Endothelial cell of umbilical vein (primary cell): ENCODE measurements around the gene SLC2A6. TPM values are rescaled to one million over a fixed set of nuclear protein-coding genes. Genes with fewer than 3 reads are reported as not detected.

ENCODE experiments used
- BruUV-seq: library from RNA; stranded (reverse); fragments of 400-500 nt; replicated peaks from 2 replicates; lab custom pipeline; 2021; lab: Mats Ljungman, UMichigan
- CTCF ChIA-PET: fragments of 300-600, 350-600 bp; sonication (Branson Sonifier 250); formaldehyde crosslinking; loops from one replicate; lab custom pipeline; 2021; ENCODE audit warnings: antibody characterized with exemption, inconsistent platforms; lab: Charles Lee
- POLR2A ChIA-PET: fragments of 300-600, 350-600 bp; sonication (Branson Sonifier 250); formaldehyde crosslinking; loops from one replicate; lab custom pipeline; 2021; ENCODE audit warnings: antibody characterized with exemption, inconsistent platforms; lab: Charles Lee
- DNase-seq: peaks from one replicate; pipeline ENCODE4 v3.0.0-alpha.2; 2011; ENCODE audit warnings: low read depth, low spot score
- FAIRE-seq: peaks from 2 replicates; lab custom pipeline; 2011; peaks lifted over from hg19 to GRCh38; lab: Jason Lieb, UNC
- H2AFZ ChIP-seq: 2 replicates; pipeline ENCODE4 v1.6.0; 2012; ENCODE audit warnings: low read depth, low read length, control low read depth, inconsistent platforms
- H3K27ac ChIP-seq: 2 replicates; pipeline ENCODE4 v1.5.1; 2011; ENCODE audit warnings: low read depth, mild to moderate bottlenecking, control low read depth, low read length, moderate library complexity; ENCODE audit not compliant: insufficient read depth
- H3K27me3 ChIP-seq, 2 experiments: 2 replicates each; pipeline versions ENCODE4 v1.6.0 to v1.6.1; 2011; ENCODE audit warnings: low read length in 2 of 2, mixed read lengths in 1 of 2; ENCODE audit not compliant: control insufficient read depth in 2 of 2, insufficient read depth in 2 of 2
- H3K36me3 ChIP-seq, 2 experiments: 2 replicates in 1 of 2; 3 replicates in 1 of 2; pipeline ENCODE4 v1.5.1; 2011; ENCODE audit warnings: low read length in 2 of 2, mild to moderate bottlenecking in 1 of 2, moderate library complexity in 1 of 2; ENCODE audit not compliant: control insufficient read depth in 2 of 2, insufficient read depth in 2 of 2; ENCODE audit errors: extremely low read depth in 1 of 2
- H3K4me1 ChIP-seq: 3 replicates; pipeline ENCODE4 v1.5.1; 2011; ENCODE audit warnings: mild to moderate bottlenecking, low read length; ENCODE audit not compliant: control insufficient read depth, insufficient read depth; ENCODE audit errors: extremely low read depth
- H3K4me2 ChIP-seq: 2 replicates; pipeline ENCODE4 v1.6.1; 2011; ENCODE audit warnings: low read length, control low read depth, mixed read lengths; ENCODE audit not compliant: insufficient read depth
- H3K4me3 ChIP-seq, 3 experiments: fragments of 200-600 bp in 1 of 3; sonication (generic), shearing (Covaris generic) in 1 of 3; replicated peaks in 1 of 3; 2 replicates each; pipeline ENCODE4 v1.5.1; 2011 to 2016; ENCODE audit warnings: control low read depth in 3 of 3, low read length in 3 of 3, mild to moderate bottlenecking in 2 of 3, inconsistent platforms in 1 of 3, low read depth in 1 of 3, moderate library complexity in 1 of 3; ENCODE audit not compliant: insufficient read depth in 1 of 3
- H3K79me2 ChIP-seq: 2 replicates; pipeline ENCODE4 v1.6.0; 2012; ENCODE audit warnings: low read length, inconsistent platforms; ENCODE audit not compliant: control insufficient read depth, insufficient read depth
- H3K9ac ChIP-seq: replicated peaks from 2 replicates; pipeline ENCODE3; 2011; ENCODE audit warnings: low read length, control low read depth; ENCODE audit not compliant: insufficient read depth; ENCODE audit errors: extremely low read depth
- H3K9me1 ChIP-seq: replicated peaks from 3 replicates; pipeline ENCODE4 v1.6.0; 2011; ENCODE audit warnings: mild to moderate bottlenecking, low read length; ENCODE audit not compliant: control insufficient read depth, insufficient read depth; ENCODE audit errors: extremely low read depth
- H3K9me3 ChIP-seq: replicated peaks from 2 replicates; pipeline ENCODE4 v1.5.1; 2012; ENCODE audit warnings: low read length, inconsistent platforms; ENCODE audit not compliant: control insufficient read depth, insufficient read depth
- H4K20me1 ChIP-seq: replicated peaks from 2 replicates; pipeline ENCODE3; 2011; ENCODE audit warnings: mild to moderate bottlenecking, low read length; ENCODE audit not compliant: control insufficient read depth, insufficient read depth; ENCODE audit errors: extremely low read depth
- FOS ChIP-seq: IDR thresholded peaks from 2 replicates; pipeline ENCODE4 v1.6.1; 2011; ENCODE audit warnings: mild to moderate bottlenecking, low read length, moderate library complexity, borderline replicate concordance; ENCODE audit not compliant: insufficient read depth
- dilution Hi-C: fragments of 300-500 bp; cut with MboI; formaldehyde crosslinking; loops from one replicate; pipeline ENCODE4 v1.15.0; 2019; ENCODE audit warnings: low sequenced_read_pairs; ENCODE audit not compliant: extremely low pct_ligation_motif_present
- intact Hi-C: fragments of 100-400 bp; cut with micrococcal nuclease; formaldehyde crosslinking; loops from one replicate; pipeline ENCODE4 v1.10.0; 2022
- polyA plus RNA-seq, 4 experiments: library from polyadenylated mRNA; depleted of rRNA in 3 of 4; stranded (reverse) in 3 of 4; unstranded in 1 of 4; fragments of >200 nt; gene quantifications; 2 replicates each; pipeline versions ENCODE4 v1.2.1 to v1.2.3, GENCODE V29; 2011 to 2012; ENCODE audit warnings: missing spikeins in 1 of 4
- total RNA-seq: library from RNA; stranded (reverse); gene quantifications from 2 replicates; pipeline ENCODE4 v1.2.3, GENCODE V29; 2021
- TF ChIP-seq, protein P1 (sequence below), 2 donors: IDR thresholded peaks; 1 replicate in 1 of 2; 2 replicates in 1 of 2; pipeline ENCODE4 v1.5.1; 2011; ENCODE audit warnings: low read length in 2 of 2, mild to moderate bottlenecking in 2 of 2, moderate library complexity in 2 of 2, control low read depth in 1 of 2, inconsistent platforms in 1 of 2, low read depth in 1 of 2; ENCODE audit not compliant: insufficient read depth in 1 of 2; ENCODE audit errors: extremely low read depth in 1 of 2

SLC2A6 gene
- total and polyA plus RNA-seq, 2 donors (not counting 3 experiments of a cell fraction or from before 2014, with no cell fraction given), result 35.7 to 39.6 TPM

DNA sequence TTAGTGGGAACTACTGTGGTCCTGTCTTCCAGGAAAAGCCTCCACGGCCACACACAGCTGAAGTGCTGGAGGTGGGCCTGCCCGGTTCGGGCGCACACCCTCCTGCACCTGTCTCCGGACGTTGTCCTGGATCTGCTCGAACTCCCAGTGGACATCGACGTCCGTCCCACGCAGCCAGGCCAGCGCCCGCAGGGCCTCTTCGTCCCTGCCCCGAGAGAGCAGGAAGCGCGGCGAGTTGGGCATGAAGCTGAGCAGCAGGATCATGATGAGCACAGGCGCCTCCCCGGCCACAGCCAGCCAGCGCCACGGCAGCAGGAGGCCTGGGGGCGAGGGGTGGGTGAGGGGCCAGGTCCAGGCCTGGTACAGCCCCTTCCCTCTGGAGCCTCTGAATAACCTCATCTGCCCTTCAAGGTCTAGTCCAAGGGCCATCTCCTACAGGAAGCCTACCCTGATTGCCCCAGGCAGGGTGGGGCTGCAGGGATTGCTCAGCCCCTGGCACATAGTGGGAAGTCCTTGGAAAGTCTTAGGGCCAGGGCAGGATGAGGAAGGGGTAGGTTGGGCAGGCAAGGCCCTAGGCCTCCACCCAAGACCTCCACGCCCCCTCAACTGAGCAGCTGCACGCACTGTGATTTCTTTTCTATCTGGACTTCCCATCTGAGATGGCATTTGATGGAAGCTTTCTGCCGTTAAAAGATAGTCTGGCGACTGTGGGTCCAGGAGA, 3.4 kb downstream of the SLC2A6 start:
- Histone ChIP-seq H3K27ac (no peak overlapping the region), H3K36me3 (peaks cover 3 to 36% of the 10 kb centered on the region in 2 experiments), H3K9me3 (no peaks in the 10 kb centered on the region), H4K20me1 (no peaks in the 10 kb centered on the region), H2AFZ (no peak overlapping the region), H3K9ac (no peak overlapping the region), H3K79me2 (peaks cover 8% of the 10 kb centered on the region), H3K4me3 (no peak overlapping the region), H3K4me2 (no peak overlapping the region), H3K4me1 (peaks cover 6% of the 10 kb centered on the region), H3K27me3 (no peaks in the 10 kb centered on the region), H3K9me1 (no peaks in the 10 kb centered on the region)
- FAIRE-seq (no peak), DNase-seq (no peak)
- intact Hi-C loops, result no loop called here
- dilution Hi-C loops, result no loop called here
- CTCF ChIA-PET, result interaction anchor here (0.8 to 1.1 kb wide), 2 partner anchors 11 kb away, joined by 3 read pairs; no protein-coding TSS in a partner anchor
- POLR2A ChIA-PET, result no interaction called here
- BruUV-seq, result no TSS peak
- TF ChIP-seq FOS, result no peak

DNA sequence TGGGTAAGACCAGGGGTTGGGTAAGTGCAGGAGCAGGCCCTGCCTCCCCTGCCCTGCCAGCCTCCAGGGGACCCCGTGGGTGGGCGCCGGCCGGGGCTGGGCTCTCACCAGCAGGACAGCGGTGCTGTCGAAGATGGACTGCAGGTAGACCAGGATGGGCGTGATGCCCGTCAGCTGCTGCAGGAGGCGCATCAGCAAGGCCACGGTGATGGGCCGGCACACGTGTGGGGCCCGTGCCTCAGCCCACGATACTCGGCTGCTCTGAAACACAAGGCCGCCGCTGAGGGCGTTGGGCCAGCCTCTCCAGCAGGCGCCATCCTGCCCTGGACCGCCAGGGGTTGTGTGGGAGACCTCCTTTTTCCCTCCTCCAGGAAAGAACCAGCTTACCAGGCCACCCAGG, 4.0 kb downstream of the SLC2A6 start:
- Histone ChIP-seq H3K4me3 (no peak overlapping the region), H3K4me1 (peaks cover 6% of the 10 kb centered on the region), H3K9ac (no peak overlapping the region), H3K36me3 (peaks cover 3 to 36% of the 10 kb centered on the region in 2 experiments), H4K20me1 (no peaks in the 10 kb centered on the region), H3K79me2 (peaks cover 8% of the 10 kb centered on the region), H3K9me3 (no peaks in the 10 kb centered on the region), H3K27ac (no peak overlapping the region), H3K9me1 (no peaks in the 10 kb centered on the region), H3K4me2 (no peak overlapping the region), H3K27me3 (no peaks in the 10 kb centered on the region), H2AFZ (no peak overlapping the region)
- no TSS peak for BruUV-seq
- FAIRE-seq (no peak), DNase-seq (no peak)
- ChIA-PET CTCF (interaction anchor here (1.1 kb wide), 1 partner anchor 11 kb away, joined by 3 read pairs; no protein-coding TSS in a partner anchor), POLR2A (no interaction called here)
- dilution Hi-C loops (no loop called here), intact Hi-C loops (no loop called here)
- TF ChIP-seq, protein P1, sequence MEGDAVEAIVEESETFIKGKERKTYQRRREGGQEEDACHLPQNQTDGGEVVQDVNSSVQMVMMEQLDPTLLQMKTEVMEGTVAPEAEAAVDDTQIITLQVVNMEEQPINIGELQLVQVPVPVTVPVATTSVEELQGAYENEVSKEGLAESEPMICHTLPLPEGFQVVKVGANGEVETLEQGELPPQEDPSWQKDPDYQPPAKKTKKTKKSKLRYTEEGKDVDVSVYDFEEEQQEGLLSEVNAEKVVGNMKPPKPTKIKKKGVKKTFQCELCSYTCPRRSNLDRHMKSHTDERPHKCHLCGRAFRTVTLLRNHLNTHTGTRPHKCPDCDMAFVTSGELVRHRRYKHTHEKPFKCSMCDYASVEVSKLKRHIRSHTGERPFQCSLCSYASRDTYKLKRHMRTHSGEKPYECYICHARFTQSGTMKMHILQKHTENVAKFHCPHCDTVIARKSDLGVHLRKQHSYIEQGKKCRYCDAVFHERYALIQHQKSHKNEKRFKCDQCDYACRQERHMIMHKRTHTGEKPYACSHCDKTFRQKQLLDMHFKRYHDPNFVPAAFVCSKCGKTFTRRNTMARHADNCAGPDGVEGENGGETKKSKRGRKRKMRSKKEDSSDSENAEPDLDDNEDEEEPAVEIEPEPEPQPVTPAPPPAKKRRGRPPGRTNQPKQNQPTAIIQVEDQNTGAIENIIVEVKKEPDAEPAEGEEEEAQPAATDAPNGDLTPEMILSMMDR (IDR thresholded peaks at IDR 0.05; ENCODE audit: extremely low read depth in 1 of 2, insufficient read depth in 1 of 2, low read depth in 1 of 2, low read length in 2 of 2), result no peak
